ENCODE measurements around the gene PRDM1. TPM values are rescaled to one million over a fixed set of nuclear protein-coding genes. Genes with fewer than 3 reads are reported as not detected.
A peak's percentile ranks its signal among the peaks of the same experiment; 100 is the strongest.

The PRDM1 gene
- total and polyA plus RNA-seq, 2 of the 13 experiments (the other 11 are each of a cell fraction or from before 2014, with no cell fraction given): 0.13 TPM; not detected in 1

- TF ChIP-seq ZGPAT (CRISPR knock-in tag; IDR thresholded peaks at IDR 0.05): no peak
- TF ChIP-seq, protein P1, sequence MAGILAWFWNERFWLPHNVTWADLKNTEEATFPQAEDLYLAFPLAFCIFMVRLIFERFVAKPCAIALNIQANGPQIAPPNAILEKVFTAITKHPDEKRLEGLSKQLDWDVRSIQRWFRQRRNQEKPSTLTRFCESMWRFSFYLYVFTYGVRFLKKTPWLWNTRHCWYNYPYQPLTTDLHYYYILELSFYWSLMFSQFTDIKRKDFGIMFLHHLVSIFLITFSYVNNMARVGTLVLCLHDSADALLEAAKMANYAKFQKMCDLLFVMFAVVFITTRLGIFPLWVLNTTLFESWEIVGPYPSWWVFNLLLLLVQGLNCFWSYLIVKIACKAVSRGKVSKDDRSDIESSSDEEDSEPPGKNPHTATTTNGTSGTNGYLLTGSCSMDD (CRISPR knock-in tag; IDR thresholded peaks at IDR 0.05): no peak
Observed at GRCh38 chr6:106133040-106133439, 46.9 kb downstream of the PRDM1 start (continued).

DNA sequence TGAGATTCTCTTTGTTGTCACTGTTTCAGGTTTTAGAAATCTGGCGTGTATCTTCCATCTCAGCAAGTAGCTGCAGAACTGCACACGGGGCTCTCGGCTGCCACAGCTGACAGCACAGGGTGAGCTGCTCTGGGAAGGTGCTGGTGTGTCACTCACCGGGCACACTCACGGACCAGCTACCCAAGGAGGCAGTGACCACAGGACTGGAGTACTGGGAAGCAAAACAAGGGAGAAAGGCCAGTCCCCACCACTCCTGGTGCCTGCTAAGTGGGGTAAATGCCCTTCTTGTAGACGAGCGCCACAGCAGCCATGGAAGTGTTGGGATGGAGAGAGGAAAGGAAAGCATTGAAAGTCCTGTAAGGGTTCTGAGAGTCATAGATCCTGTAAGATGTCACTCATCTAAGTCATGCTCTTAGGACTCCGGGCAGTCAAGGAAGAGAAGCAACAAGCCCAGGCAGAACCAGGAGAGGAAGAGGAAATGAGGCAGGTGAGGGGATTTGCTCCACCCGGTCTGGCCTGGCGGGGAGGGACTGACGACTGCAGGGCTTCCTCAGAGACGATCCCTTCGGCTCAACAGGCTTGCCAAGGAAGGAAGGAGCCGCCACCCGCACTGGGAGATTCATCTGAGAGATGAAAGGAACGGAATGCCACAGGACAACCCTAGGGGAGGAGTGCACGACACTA is 48.1 kb downstream of the PRDM1 start:
- Histone ChIP-seq H3K27ac (ENCODE audit: extremely low read length, insufficient read depth, low read length) (no peak overlapping the region), H4K20me1 (ENCODE audit: insufficient read depth, low read length) (no peaks in the 10 kb centered on the region), H2AFZ (ENCODE audit: low read length) (no peak overlapping the region), H3K4me3 (replicated peaks in 1 of 3; ENCODE audit: insufficient read depth in 1 of 3, low read depth in 2 of 3, low read length in 3 of 3) (peak overlapping the region in 1 of 3 experiments; percentile 45; a peak in 1 of 6 replicates), H3K4me1 (ENCODE audit: insufficient read depth, low read length) (peaks cover 21% of the 10 kb centered on the region), H3K27me3 (ENCODE audit: control insufficient read depth in 1 of 2, insufficient read depth in 2 of 2, low read length in 2 of 2) (peaks cover 0 to 10% of the 10 kb centered on the region in 2 experiments; a peak in 1 of 5 replicates), H3K9ac (ENCODE audit: insufficient read depth, low read depth, low read length) (no peak overlapping the region), H3K36me3 (replicated peaks in 1 of 2; ENCODE audit: control insufficient read depth in 1 of 2, insufficient read depth in 2 of 2, low read length in 2 of 2) (no peaks in the 10 kb centered on the region), H3K4me2 (ENCODE audit: low read depth, low read length) (peak overlapping the region; percentile 66), H3K9me3 (ENCODE audit: low read length) (no peaks in the 10 kb centered on the region), H3K79me2 (ENCODE audit: insufficient read depth, low read length) (no peaks in the 10 kb centered on the region)
- in situ Hi-C loops (cut with HindIII; ENCODE audit: extremely low pct_ligation_motif_present, low pct_unique_long_range_greater_than_20kb) (no loop called here), intact Hi-C loops (cut with micrococcal nuclease; ENCODE audit: unreplicated experiment) (no loop called here)
- CTCF ChIA-PET (ENCODE audit: low intra/inter-chr PET ratio, low total read pairs): no interaction called here
- TF ChIP-seq PHF20 (CRISPR knock-in tag; IDR thresholded peaks at IDR 0.05) (no peak), ZNF609 (CRISPR knock-in tag; IDR thresholded peaks at IDR 0.05; ENCODE audit: borderline replicate concordance) (no peak)
- no peak for DNase-seq (ENCODE audit: low spot score)
- 41% methylated on average over 16 of the region's 17 CpGs for WGBS (ENCODE audit: low lambda C conversion rate)
- no peak for FAIRE-seq
- ATAC-seq: peak; percentile 36
- POLR2A ChIA-PET: no interaction called here
- BruUV-seq (replicated peaks): no TSS peak
